GM18867 (cell line): Measurements from ENCODE around the gene OR6V1.
"Not testable (repeated sequence)": the region's sequence is repeated elsewhere in the genome, so short reads cannot be mapped to it uniquely, and the experiment has no call there.

Experiments used
- ATAC-seq: cut with Tn5 transposase; IDR thresholded peaks from one replicate; pipeline ENCODE4 v1.9.1; 2021; ENCODE audit warnings: mild to moderate bottlenecking, moderate library complexity; ENCODE audit not compliant: unreplicated experiment

OR6V1 gene

DNA sequence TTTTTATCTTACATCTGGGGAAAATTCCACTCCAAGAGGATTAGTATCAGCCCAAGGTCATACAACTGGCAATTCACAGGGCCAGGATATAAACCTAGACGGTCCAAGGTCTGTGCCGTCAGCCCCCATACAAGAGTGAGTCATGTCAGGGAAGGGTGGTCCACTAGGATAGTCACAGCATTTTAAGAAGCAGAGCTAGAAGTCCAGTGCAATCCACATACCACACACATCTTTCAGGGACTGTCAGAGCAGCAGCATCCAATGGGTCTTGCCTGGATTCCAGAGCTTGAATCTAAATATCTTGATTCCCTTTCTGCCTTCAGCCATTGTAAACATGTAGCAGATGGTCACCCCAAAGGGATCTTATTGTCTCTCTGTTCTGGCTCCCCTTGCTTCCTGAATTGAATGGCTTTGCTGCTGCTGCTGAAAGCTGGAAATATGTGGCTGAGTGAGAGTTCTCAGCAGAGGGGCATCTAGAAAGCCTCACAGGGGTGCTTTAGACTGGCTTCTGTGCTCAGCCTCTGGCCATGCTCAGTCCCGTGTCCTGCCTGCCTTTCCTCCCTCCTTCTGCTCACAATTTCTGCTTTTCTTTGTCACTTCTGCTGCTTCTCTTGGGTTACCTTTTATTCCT, 9.9 kb upstream of the OR6V1 start:
- ATAC-seq, result peak; percentile 21

DNA sequence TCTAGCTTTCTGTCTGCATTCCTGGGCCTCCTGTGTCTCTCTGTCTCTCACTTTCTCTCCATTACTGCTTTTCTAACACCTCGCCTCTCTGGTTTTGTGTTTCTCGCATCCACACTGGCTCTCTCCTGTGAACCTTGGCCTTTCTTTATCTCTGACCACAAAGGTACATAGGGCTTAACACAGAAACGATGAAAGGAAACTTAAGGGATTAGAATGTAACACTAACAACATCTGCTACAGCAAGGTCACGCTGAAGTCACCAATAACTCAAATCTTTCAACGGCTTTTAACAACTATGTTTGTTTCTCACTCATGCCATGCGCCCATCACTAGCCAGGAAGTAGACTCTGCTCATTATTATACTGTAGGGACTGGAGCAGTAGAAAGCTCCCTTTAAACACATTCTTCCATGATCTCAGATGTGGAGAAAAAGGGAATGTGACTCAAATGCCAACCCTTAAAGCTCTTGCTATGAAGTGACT, 9.3 kb upstream of the OR6V1 start:
- peak; percentile 35 for ATAC-seq

DNA sequence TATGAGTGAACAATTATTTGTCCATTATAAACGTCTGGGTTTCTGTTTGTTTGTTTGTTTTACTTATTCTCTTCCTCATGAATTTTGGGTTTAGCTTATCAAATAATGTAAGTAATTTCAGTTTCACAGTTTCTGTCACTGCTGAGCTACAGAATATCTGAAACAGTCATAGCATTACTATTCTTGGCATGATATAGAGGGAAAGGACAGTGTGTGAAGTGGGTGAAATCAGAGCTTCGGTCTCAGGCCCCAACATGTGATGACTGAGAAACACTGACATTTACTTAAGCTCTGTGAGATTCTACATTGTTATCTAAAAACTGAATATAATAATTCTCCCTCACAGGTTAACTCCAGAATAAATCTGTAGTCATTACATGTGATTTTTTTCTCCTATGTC, 8.8 kb upstream of the OR6V1 start:
- peak; percentile 62 for ATAC-seq

DNA sequence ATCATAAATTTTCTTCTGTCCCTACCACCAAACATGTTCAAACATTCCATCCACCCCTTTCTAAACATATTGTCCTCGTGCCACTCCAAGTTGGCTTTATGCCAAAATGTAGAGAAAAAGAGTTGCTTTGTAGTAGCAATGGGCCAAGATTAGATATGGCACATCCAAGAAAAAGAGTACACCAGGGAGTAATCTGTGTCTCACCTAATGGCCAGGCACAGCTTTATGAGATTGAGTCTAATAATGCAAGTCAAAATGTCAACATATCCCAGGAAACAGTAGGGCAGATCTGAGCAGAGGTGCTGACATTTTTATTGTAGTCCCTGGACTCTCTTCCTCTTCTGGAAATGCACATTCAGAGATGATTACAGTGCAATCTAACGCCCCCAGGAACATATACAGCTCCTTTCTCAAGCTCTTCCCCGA, 5.7 kb upstream of the OR6V1 start:
- no peak for ATAC-seq

DNA sequence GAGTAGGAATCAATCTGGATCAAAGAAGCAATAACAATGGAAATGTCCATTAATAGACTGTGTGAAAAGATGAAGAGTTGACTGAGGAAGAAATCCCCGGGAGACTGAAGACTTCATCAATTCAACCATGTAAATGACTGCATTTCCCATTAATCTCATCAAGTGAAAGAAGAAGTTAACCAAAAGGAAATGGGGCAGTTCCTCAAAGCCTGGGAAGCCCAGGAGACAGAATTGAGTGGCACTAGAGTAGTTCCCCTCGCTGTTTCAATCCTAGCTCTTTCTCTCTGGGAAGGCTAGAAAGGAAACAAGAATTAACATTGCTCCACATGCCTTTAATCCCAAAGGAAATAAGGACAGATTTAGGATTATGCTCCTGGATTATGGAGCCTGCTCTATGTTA, 4.8 kb upstream of the OR6V1 start:
- ATAC-seq, result no peak

DNA sequence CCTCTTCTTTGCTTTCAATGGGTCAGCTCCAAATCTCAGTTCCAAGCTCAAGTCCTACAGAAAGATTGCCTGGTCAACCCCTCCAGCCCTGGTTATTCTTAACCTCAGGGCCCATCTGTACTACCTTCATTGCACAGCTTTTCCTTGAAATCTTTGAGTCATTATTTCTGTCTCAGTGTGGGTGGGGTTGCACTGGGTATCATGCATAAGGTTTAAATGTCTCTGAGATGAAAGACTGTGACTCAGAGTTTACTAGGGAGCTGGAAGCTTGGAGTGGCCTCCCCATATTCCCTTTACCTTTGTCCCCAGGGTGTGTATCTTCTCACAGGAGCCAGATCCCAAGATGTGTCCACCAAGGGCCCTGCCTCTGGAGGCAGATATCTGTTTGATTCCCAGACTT, 3.3 kb upstream of the OR6V1 start:
- ATAC-seq, result no peak

DNA sequence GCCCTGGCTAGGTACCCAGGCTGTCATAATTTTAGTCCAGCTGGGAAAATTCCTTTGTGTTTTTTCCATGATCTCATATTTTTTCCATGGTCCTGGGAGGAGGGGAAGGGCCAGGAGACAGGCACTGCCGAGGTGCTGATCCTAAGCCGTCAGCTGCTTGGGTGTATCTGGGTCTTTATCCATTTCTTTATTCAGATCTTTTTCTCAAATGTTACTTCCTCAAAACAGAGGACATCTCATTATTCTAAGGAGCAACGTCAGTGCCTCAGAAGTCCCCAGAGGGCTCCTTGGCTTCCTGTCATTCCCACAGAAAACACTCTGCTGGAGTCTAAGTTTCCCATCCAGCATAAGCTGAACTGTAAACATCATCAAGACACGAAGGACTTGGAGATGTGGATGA, 2.8 kb upstream of the OR6V1 start:
- no peak for ATAC-seq

DNA sequence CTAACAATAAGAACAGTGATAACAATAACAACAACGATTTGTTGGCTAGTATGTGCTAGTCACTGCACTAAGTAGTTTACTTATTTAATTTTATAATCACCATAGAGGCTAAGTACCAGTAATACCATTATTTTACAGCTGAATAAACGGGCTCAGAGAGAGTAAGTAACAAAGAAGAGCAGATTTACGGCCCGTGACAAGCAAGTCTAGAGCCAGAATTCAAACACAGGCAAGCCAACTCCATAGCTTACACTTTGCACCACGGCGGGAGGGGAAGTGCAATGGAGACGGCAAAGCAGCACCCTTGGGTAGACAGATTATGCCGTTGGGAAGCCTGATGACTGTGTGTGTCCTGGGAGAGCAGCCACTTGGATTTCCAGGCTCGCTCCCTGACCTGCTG, 1.2 kb upstream of the OR6V1 start:
- ATAC-seq, result no peak

DNA sequence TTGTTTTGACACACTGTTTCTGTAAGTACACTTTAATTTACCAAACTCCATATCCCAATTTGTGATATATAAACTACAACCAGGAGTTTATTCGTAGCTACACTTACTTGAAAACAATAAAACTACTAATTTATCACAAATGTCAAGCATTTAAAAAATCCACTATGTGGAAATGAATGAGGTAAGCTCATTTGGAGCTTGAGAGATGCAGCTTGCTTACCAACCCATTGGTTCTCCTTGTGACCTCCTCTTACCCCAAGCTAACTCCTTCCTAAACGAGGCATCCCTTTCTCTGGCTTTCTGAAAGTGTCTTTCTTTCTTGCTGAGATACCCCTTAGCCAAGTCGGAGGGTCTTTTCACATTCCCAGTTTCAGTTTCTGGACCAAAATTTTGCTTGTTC, 2.5 kb downstream of the OR6V1 start:
- ATAC-seq, result no peak

DNA sequence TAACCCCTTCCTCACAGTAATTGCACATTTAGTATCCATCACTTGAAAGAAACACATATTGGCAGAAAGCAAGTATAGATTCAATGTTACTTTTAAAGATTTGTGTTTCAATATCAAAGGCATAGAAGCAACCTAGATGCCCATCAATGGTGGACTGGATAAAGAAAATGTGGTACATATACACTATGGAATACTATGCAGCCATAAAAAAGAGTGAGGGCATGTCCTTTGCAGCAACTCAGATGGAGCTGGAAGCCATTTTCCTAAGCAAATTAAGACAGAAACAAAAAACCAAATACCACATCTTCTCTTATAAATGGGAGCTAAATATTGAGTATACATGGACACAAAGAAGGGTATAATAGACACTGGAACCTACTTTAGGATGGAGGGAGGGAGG, 3.6 kb downstream of the OR6V1 start:
- no peak for ATAC-seq

DNA sequence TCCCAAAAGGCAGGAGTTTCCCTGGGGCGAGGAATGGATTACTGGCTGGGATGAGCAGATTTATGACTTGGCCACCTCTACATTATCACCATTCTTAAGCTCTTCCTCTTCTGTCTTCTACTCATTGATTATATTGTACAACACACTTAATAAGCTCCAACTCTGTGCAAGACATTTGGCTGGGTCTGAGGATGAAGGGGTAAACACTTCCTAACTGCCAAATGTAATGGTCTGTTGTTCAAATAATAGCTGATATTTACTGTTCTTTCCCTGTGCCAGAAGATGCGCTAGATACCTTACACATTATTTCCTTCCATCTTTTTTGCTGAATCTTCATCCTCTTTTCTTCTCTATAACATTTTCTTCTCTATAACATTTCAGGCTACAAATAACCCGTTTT, 11.6 kb downstream of the OR6V1 start:
- ATAC-seq, result no peak

DNA sequence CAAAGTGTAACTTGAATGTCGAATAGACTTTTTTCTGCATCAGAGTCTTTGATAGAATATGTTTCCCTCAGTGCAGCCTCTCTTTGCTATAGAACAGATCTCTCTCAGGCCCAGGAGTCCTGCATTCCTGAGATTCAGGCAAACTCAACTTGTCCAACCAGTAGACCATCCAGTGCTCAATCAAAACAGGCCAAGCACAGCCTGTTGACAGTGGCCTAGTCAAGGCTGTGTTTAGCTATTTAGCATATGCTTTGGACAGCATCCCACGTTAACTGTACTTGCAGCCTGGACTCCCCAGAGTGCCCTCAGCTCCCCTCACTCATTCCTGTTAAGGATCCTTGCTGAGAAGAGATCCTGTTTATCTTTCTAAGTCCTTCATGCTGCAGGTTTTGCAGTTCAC, 16.3 kb downstream of the OR6V1 start:
- ATAC-seq, result no peak

DNA sequence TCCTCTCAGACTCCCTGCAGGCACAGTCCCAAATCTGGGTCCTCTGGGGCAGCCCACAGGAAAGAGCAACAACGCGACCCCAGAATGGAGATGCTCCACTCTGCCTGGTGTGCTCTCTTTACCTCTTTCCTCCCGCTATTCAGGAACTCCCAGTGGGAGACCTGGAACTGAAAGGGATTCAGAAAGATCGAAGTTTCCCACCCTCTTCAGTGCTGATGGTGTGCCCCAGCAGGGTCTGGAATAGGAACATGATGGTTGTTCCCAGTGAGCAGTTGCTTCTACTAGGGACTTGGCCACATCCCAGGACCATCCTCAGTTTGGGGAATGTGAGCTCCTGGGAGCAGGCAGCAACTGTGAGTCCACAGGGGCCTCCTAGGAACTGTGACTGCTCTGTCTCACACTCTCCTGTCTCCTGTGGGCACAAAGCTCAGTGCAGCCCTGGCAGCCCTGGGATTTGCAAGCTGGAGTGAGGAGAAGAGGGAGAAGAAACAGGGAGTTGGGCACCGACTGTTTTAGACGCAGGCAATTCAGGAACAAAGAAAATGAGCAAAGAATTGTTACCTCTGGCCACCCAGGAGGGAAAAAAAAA, 17.9 kb downstream of the OR6V1 start:
- ATAC-seq, result no peak

DNA sequence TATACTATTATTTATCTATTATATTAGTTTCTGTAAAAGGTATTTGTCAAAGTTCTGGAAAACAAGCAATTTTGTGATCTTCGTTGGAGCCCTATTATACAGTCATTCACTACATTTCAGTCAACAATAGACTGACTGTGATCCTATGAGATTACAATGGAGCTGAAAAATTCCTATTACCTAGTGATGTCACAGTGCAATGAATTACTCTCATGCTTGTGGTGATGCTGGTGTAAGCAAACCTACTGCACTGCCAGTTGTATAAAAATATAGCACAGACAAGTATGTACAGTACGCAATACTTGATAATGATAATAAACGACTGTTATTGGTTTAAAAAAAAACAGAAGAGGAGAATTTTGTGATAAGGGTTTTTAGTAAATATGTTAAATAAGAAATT, 21.4 kb downstream of the OR6V1 start:
- ATAC-seq, result no peak

DNA sequence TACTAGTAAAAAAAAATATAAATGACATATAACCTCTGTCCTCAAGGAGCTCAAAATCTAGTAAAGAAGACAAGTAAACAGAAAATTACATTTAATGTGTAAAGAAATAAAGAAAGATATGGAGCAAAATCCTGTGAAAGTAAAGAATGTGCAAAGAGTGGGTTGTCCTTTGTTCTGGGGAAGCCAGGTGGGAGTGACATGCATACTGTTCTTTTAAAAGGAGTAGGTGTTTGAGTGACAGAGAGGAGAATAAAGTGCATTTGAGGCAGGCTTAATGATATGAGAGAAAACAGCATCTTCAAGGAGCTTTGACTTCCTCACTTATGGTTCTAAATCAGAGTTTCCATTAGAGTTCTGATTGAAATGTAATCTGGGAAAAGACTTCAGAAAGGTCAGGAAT, 22.0 kb downstream of the OR6V1 start:
- no peak for ATAC-seq

DNA sequence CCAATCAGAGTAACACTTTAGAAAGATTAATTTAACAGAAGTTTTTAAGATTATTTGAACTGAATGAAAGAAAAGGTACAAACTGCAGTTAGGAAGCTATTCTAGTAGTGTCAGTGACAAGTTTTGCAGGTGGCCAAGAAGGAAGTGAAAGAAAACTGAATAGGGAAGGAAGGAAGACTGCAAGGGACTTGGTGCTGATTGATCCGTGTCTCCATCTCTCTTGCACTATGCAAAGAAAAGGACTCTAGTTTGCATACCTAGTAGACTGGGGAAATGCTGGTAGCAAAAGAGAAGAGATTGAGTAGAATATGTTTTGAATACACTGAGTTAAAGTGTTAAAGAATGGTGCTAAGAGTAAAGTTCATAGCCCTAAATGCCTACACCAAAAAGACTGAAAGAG, 33.0 kb downstream of the OR6V1 start:
- ATAC-seq, result no peak

DNA sequence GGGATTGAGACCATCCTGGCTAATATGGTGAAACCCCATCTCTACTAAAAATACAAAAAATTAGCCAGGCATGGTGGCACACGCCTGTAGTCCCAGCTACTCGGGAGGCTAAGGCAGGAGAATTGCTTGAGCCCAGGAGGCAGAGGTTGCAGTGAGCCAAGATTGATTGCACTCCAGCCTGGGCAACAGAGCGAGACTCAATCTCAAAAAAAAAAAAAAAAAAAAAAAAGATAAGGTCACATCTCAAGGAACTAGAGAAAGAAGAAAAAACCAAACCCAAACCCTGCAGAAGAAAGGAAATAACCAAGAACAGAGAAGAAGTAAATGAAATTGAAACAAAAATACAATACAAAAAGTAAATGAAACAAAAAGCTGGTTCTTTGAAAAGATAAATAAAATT, 33.5 kb downstream of the OR6V1 start:
- ATAC-seq, result not testable (repeated sequence)

DNA sequence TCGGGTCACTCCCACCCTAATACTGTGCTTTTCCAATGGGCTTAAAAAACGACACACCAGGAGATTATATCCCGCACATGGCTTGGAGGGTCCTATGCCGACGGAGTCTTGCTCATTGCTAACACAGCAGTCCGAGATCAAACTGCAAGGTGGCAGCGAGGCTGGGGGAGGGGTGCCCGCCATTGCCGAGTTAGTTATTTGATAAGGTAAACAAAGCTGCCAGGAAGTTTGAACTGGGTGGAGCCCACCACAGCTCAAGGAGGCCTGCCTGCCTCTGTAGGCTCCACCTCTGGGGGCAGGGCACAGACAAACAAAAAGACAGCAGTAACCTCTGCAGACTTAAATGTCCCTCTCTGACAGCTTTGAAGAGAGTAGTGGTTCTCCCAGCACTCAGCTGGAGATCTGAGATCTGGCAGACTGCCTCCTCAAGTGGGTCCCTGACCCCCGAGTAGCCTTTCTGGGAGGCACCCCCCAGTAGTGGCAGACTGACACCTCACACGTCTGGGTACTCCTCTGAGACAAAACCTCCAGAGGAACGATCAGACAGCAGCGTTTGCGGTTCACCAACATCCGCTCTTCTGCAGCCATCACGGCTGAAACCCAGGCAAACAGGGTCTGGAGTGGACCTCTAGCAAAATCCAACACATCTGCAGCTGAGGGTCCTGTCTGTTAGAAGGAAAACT, 36.5 kb downstream of the OR6V1 start:
- ATAC-seq, result not testable (repeated sequence)

DNA sequence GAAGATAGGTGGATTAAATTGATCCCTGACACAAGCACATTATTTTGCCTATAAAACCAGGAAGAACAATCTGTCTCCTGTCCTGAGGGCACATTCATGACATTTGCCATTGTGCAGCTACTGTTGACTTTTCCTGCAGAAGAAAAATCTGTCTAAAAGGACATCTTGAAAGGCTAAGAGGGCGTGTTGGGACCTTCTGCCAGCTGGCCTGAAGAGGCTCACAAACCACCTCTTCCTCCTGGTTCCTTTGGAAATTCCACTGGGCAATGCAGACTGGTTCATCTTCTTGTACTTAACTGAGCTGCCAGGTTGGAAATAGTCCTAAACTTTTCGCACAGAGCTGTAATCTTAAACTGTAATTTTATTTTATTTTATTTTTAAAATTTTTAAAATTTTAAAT, 44.0 kb downstream of the OR6V1 start:
- ATAC-seq, result no peak

DNA sequence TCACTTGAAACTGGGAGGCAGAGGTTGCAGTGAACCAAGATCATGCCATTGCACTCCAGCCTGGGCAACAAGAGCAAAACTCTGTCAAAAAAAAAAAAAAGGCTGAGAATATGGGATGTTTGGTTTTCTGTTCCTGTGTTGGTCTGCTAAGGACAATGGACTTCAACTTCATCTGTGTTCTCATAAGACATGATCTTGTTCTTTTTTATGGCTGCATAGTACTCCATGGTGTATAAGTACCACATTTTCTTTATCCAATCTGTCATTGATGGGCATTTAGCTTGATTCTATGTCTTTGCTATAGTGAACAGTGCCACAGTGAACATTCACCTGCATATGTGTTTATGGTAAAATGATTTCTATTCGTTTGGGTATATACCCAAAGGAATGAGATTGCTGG, 47.4 kb downstream of the OR6V1 start:
- not testable (repeated sequence) for ATAC-seq
